Pancreas (tissue), 10 donors: ENCODE data around the gene GABRG2. TPM values are rescaled to one million over a fixed set of nuclear protein-coding genes. Genes with fewer than 3 reads are reported as not detected.
A peak's percentile ranks its signal among the peaks of the same experiment; 100 is the strongest.
"Not testable (repeated sequence)": the region's sequence is repeated elsewhere in the genome, so short reads cannot be mapped to it uniquely, and the experiment has no call there.

Experiments
- ATAC-seq, 4 donors: fragments of 200-7000 bp; cut with Tn5 transposase; one replicate each; pipeline versions ENCODE4 v1.8.0 to v1.9.1; 2020; ENCODE audit warnings: mild to moderate bottlenecking in 4 of 4, moderate library complexity in 4 of 4
- DNase-seq, 6 donors: peaks; one replicate each; pipeline ENCODE4 v3.0.0-alpha.2; 2020
- FAIRE-seq: peaks from 2 replicates; lab custom pipeline; 2012; peaks lifted over from hg19 to GRCh38; lab: Jason Lieb, UNC
- H3K27ac ChIP-seq, 4 donors: fragments of 200-600 bp; sonication (generic); 1 replicate in 3 of 4; 2 replicates in 1 of 4; pipeline versions ENCODE4 v1.5.0 to v1.8.0; 2020
- H3K27me3 ChIP-seq, 4 donors: fragments of 200-600 bp; one replicate each; pipeline ENCODE4 v1.8.0; 2021
- H3K36me3 ChIP-seq, 3 donors: fragments of 200-600 bp; sonication (generic) in 1 of 3; one replicate each; pipeline versions ENCODE4 v1.5.0 to v1.8.0; 2020 to 2021
- H3K4me1 ChIP-seq, 3 donors: fragments of 200-600 bp; one replicate each; pipeline ENCODE4 v1.8.0; 2021
- H3K4me3 ChIP-seq, 4 donors: fragments of 200-600 bp; sonication (generic) in 2 of 4; one replicate each; pipeline versions ENCODE4 v1.5.0 to v1.8.0; 2020 to 2021
- H3K9me3 ChIP-seq, 4 donors: fragments of 200-600 bp; one replicate each; pipeline ENCODE4 v1.8.0; 2021
- WGBS, 2 donors: extraction: QIAGEN DNeasy Blood & Tissue Kit; methylation state at CpG; one replicate each; pipeline ENCODE4 v1.1.7; 2013; 5-methylcytosine and 5-hydroxymethylcytosine counted together
- intact Hi-C, 3 donors: fragments of 100-400 bp; cut with DNase I; formaldehyde crosslinking; loops; one replicate each; pipeline versions ENCODE4 v1.11.1 to v1.14.2; 2022
- polyA plus RNA-seq, 2 donors: library from polyadenylated mRNA; stranded (reverse); fragments of 200-250 nt; gene quantifications; one replicate each; pipeline ENCODE4 v1.2.3, GENCODE V29; 2013
- total RNA-seq, 6 donors: library from RNA; stranded (reverse); fragmentation: NEBNext Ultra II Directional in 4 of 6; extraction: Animal tissue kit (Norgen Biotek cat#: 25700) in 4 of 6; gene quantifications; one replicate each; pipeline versions ENCODE4 v1.2.1 to v1.2.4, GENCODE V29; 2021 to 2023
- TF ChIP-seq, protein P1 (sequence below), 4 donors: fragments of 200-600 bp; sonication (generic) in 3 of 4; IDR thresholded peaks; one replicate each; pipeline versions ENCODE4 v1.5.0 to v1.8.0; 2021; ENCODE audit warnings: antibody characterized with exemption in 4 of 4
- donor health status: healthy with polysubstance abuse.
- donor health status: DM: no; HTN: no; CAD: no; lungs with moderate emphysema.
- donor health status: DM: no; HTN: no; CAD: no.
- donor health status: control.
- donor health status: control.
- donor health status: Bipolar disorder and iron deficiency.
- donor health status: DM: yes; HTN: yes; CAD: no.
- donor health status: DM: no; HTN: no; CAD: no.
- donor health status: DM: no; HTN: no; CAD: no.
- donor health status: DM: yes; HTN: yes; CAD: no.

The GABRG2 gene
- total and polyA plus RNA-seq, 8 donors: 0.22 to 1.5 (median 0.45) TPM; not detected in 2

DNA sequence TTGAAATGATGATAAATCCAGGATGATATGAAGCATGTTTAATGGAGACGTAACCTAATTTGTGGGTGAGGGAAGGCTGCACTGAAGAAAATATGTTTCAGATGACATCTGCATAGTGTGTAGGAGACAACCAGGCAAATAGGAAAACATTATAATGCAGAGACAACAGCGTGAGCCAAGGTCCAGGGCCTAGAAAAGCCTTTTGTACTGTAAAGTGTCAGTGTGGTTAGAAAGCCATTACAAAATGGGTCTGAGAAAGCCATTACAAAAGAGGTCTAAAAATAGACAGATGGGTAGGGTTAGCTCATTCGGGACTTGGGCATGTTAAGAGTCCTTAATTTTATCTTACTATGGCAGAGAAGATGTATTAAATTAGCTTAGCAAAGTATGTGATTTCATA, 14.9 kb upstream of the GABRG2 start:
- ATAC-seq: no peak
- Histone ChIP-seq H3K9me3 (no peaks in the 10 kb centered on the region), H3K36me3 (no peaks in the 10 kb centered on the region), H3K27me3 (no peaks in the 10 kb centered on the region), H3K27ac (no peak overlapping the region), H3K4me3 (no peak overlapping the region), H3K4me1 (no peaks in the 10 kb centered on the region)
- TF ChIP-seq, protein P1, sequence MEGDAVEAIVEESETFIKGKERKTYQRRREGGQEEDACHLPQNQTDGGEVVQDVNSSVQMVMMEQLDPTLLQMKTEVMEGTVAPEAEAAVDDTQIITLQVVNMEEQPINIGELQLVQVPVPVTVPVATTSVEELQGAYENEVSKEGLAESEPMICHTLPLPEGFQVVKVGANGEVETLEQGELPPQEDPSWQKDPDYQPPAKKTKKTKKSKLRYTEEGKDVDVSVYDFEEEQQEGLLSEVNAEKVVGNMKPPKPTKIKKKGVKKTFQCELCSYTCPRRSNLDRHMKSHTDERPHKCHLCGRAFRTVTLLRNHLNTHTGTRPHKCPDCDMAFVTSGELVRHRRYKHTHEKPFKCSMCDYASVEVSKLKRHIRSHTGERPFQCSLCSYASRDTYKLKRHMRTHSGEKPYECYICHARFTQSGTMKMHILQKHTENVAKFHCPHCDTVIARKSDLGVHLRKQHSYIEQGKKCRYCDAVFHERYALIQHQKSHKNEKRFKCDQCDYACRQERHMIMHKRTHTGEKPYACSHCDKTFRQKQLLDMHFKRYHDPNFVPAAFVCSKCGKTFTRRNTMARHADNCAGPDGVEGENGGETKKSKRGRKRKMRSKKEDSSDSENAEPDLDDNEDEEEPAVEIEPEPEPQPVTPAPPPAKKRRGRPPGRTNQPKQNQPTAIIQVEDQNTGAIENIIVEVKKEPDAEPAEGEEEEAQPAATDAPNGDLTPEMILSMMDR (IDR thresholded peaks at IDR 0.05): no peak
- intact Hi-C loops: no loop called here
- WGBS, 2 donors: 50 to 56% methylated on average over 3 of the region's 3 CpGs
- FAIRE-seq: no peak
- no peak for DNase-seq

DNA sequence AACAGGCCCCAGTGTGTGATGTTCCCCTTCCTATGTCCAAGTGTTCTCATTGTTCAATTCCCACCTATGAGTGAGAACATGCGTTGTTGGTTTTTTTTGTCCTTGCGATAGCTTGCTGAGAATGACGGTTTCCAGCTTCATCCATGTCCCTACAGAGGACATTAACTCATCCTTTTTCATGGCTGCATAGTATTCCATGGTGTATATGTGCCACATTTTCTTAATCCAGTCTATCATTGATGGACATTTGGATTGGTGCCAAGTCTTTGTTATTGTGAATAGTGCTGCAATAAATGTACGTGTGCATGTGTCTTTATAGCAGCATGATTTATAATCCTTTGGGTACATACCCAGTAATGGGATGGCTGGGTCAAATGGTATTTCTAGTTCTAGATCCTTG, 12.5 kb upstream of the GABRG2 start:
- FAIRE-seq, H3K4me3 ChIP-seq, H3K27ac ChIP-seq, H3K27me3 ChIP-seq, intact Hi-C loops, ATAC-seq, DNase-seq, H3K36me3 ChIP-seq, H3K9me3 ChIP-seq, H3K4me1 ChIP-seq: not testable (repeated sequence)
- 77 to 84% methylated on average over 4 of the region's 4 CpGs for WGBS, 2 donors

DNA sequence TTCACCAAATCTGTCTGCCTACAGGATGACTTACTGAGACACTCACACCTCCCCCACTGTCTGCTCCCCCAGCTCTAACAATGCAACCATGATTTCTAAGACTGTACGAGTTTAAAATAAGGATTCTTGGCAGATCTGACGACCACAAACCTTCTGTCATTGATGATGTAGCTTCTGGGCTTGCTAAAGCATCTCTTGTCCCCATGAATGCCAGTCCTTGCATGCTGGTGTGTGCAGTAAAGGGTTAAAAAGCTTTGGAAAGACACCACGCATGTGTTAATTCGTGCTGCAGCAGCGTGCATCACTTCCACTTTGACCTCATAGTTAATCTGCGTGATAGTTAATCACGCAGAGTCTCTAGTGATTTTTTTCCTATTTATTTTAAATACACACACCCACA, 411 bp upstream of the GABRG2 start:
- Histone ChIP-seq H3K27me3 (no peaks in the 10 kb centered on the region), H3K27ac (no peak overlapping the region), H3K4me3 (no peak overlapping the region), H3K9me3 (no peaks in the 10 kb centered on the region), H3K4me1 (no peaks in the 10 kb centered on the region), H3K36me3 (no peaks in the 10 kb centered on the region)
- no peak for ATAC-seq
- no peak for FAIRE-seq
- no peak for DNase-seq
- TF ChIP-seq, protein P1 (IDR thresholded peaks at IDR 0.05): no peak
- intact Hi-C loops: no loop called here
- 3 to 4% methylated on average over 7 of the region's 7 CpGs for WGBS, 2 donors

DNA sequence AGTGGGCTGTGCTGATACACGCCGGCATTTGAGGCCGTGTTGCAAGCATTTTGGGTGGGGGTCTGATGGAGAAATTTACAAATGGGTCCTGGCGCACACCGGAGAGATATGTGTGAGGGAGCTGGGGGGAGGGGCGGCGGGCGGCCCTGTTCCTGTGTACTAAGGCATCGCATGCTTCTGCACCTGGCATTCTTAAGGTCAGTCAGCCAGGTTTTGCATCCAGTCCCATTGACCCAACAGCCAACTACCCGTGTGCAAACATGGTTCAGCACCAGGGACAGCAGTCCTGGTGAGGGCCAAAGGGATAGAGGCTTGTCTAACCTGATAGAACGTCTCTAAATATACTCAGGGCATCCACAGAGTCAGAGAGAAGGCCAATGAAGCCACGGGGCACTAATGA, 839 bp downstream of the GABRG2 start:
- Histone ChIP-seq H3K4me1 (no peaks in the 10 kb centered on the region), H3K36me3 (no peaks in the 10 kb centered on the region), H3K27ac (no peak overlapping the region), H3K4me3 (no peak overlapping the region), H3K27me3 (no peaks in the 10 kb centered on the region), H3K9me3 (no peaks in the 10 kb centered on the region)
- WGBS, 2 donors: 2 to 5% methylated on average over 12 of the region's 12 CpGs
- TF ChIP-seq, protein P1 (IDR thresholded peaks at IDR 0.05): no peak
- intact Hi-C loops: no loop called here
- FAIRE-seq (no peak), DNase-seq (peak in 4 of 6 donors; percentile 3 to 27 (median 16)), ATAC-seq (peak in 3 of 4 donors; percentile 53 to 78 (median 56))

DNA sequence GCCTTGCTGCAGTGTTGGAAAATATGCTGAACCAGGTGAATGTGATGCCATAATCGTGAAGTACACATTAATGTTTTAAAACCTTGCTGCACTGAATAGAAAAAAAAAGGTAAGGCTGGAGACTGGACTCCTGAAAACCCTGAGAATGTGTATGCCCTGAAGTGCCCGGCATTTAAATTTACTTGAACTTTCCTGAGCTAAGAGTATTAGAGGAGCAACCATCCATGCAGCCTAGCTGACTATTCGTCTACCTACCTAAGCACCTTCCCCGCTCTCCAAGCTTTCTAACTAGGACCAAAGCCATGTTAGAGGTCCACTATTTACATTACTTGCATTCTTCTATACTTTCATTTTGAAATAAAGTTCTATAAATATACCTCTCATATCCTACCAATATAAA, 1.4 kb downstream of the GABRG2 start:
- Histone ChIP-seq H3K4me1 (no peaks in the 10 kb centered on the region), H3K36me3 (no peaks in the 10 kb centered on the region), H3K9me3 (no peaks in the 10 kb centered on the region), H3K27ac (no peak overlapping the region), H3K27me3 (no peaks in the 10 kb centered on the region), H3K4me3 (no peak overlapping the region)
- intact Hi-C loops: no loop called here
- 59 to 70% methylated on average over 4 of the region's 4 CpGs for WGBS, 2 donors
- DNase-seq (no peak), ATAC-seq (no peak), FAIRE-seq (no peak)
- TF ChIP-seq, protein P1 (IDR thresholded peaks at IDR 0.05): no peak
